GM12878 (cell line): ENCODE data around the gene SNX32. TPM values are rescaled to one million over a fixed set of nuclear protein-coding genes. Genes with fewer than 3 reads are reported as not detected.

ENCODE experiments used
- ATF2 ChIP-seq: IDR thresholded peaks from 2 replicates; pipeline ENCODE4 v1.6.1; 2012; ENCODE audit warnings: low read length, inconsistent platforms
- CBFB ChIP-seq: IDR thresholded peaks from 2 replicates; pipeline ENCODE4 v1.6.1; 2016; ENCODE audit warnings: antibody characterized with exemption, low read depth
- CBX3 ChIP-seq: fragments of 200-600 bp; sonication (generic); IDR thresholded peaks from 2 replicates; pipeline ENCODE4 v1.6.1; 2016; ENCODE audit warnings: low read depth, borderline replicate concordance
- CREB1 ChIP-seq: IDR thresholded peaks from 2 replicates; pipeline ENCODE4 v1.6.1; 2012; ENCODE audit warnings: low read depth, mild to moderate bottlenecking, inconsistent platforms
- CREM ChIP-seq: IDR thresholded peaks from 2 replicates; pipeline ENCODE4 v1.6.1; 2014; ENCODE audit warnings: antibody characterized with exemption, low read depth
- E2F4 ChIP-seq: IDR thresholded peaks from 2 replicates; pipeline ENCODE4 v1.6.1; 2012; ENCODE audit warnings: low read depth, low read length, improper control_type of control experiment
- EP300 ChIP-seq, 2 experiments: fragments of 150-350 bp in 1 of 2; IDR thresholded peaks; 2 replicates each; pipeline ENCODE4 v1.6.1; 2011 to 2012; ENCODE audit warnings: low read depth in 2 of 2, low read length in 2 of 2, borderline replicate concordance in 1 of 2, improper control_type of control experiment in 1 of 2, inconsistent platforms in 1 of 2; ENCODE audit not compliant: control insufficient read depth in 1 of 2
- GABPA ChIP-seq: IDR thresholded peaks from 2 replicates; pipeline ENCODE4 v1.6.1; 2014; ENCODE audit warnings: antibody characterized with exemption, low read depth, mild to moderate bottlenecking, inconsistent platforms
- HDAC6 ChIP-seq: fragments of 200-600 bp; sonication (generic); IDR thresholded peaks from one replicate; pipeline ENCODE4 v1.8.0; 2017; ENCODE audit warnings: antibody characterized with exemption; ENCODE audit not compliant: unreplicated experiment
- HDGF ChIP-seq: fragments of 450-650 bp; IDR thresholded peaks from 2 replicates; pipeline ENCODE4 v1.6.1; 2016; ENCODE audit warnings: antibody characterized with exemption
- JUNB ChIP-seq: IDR thresholded peaks from 2 replicates; pipeline ENCODE4 v1.6.1; 2016; ENCODE audit warnings: antibody characterized with exemption, mild to moderate bottlenecking
- KDM1A ChIP-seq: fragments of 200-600 bp; sonication (generic); IDR thresholded peaks from 2 replicates; pipeline ENCODE4 v1.6.1; 2016; ENCODE audit warnings: borderline replicate concordance
- NBN ChIP-seq: fragments of 450-650 bp; IDR thresholded peaks from 2 replicates; pipeline ENCODE4 v1.6.1; 2016
- NFXL1 ChIP-seq: fragments of 450-650 bp; IDR thresholded peaks from 2 replicates; pipeline ENCODE4 v1.6.1; 2017; ENCODE audit warnings: antibody characterized with exemption, mild to moderate bottlenecking, borderline replicate concordance
- NR2F1 ChIP-seq: fragments of 450-650 bp; conservative IDR thresholded peaks from 2 replicates; pipeline ENCODE4 v1.6.1; 2017; ENCODE audit warnings: mild to moderate bottlenecking
- SRF ChIP-seq, 2 experiments: IDR thresholded peaks; 2 replicates each; pipeline ENCODE4 v1.6.1; 2011; ENCODE audit warnings: low read depth in 2 of 2, low read length in 2 of 2, mild to moderate bottlenecking in 1 of 2, moderate library complexity in 1 of 2
- USF2 ChIP-seq: IDR thresholded peaks from 2 replicates; pipeline ENCODE4 v1.6.1; 2011; ENCODE audit warnings: low read depth, low read length, improper control_type of control experiment, borderline replicate concordance
- ZNF217 ChIP-seq: fragments of 450-650 bp; IDR thresholded peaks from 2 replicates; pipeline ENCODE4 v1.6.1; 2017; ENCODE audit warnings: antibody characterized with exemption, mild to moderate bottlenecking
- ZNF24 ChIP-seq: fragments of 450-650 bp; IDR thresholded peaks from 2 replicates; pipeline ENCODE4 v1.6.1; 2017; ENCODE audit warnings: antibody characterized with exemption, mild to moderate bottlenecking
- polyA plus RNA-seq, 11 experiments: library from polyadenylated mRNA; depleted of rRNA in 4 of 11; unstranded in 6 of 11; stranded (reverse) in 5 of 11; fragments of >200 nt; fragmentation: Nextera tagmentation in 4 of 11; fragmentation: Illumina TruSeq in 1 of 11; extraction: Ambion mirVana in 4 of 11; extraction: Trizol in 1 of 11; gene quantifications; 1 replicate in 1 of 11; 2 replicates in 10 of 11; pipeline versions ENCODE4 v1.2.1 to v1.2.3, GENCODE V29; 2011 to 2016; ENCODE audit warnings: inconsistent platforms in 2 of 11, missing spikeins in 2 of 11, low read depth in 1 of 11
- total RNA-seq, 4 experiments: library from RNA; depleted of rRNA in 3 of 4; stranded (reverse); fragments of >200 nt in 3 of 4; fragmentation: Illumina TruSeq in 1 of 4; extraction: Trizol in 1 of 4; gene quantifications; 2 replicates each; pipeline versions ENCODE4 v1.2.1 to v1.2.3, GENCODE V29; 2013 to 2021
- TF ChIP-seq, protein P1 (sequence below): fragments of 450-650 bp; IDR thresholded peaks from 2 replicates; pipeline ENCODE4 v1.6.1; 2016; ENCODE audit warnings: mild to moderate bottlenecking, moderate library complexity, borderline replicate concordance
- TF ChIP-seq, protein P2 (sequence below): fragments of 450-650 bp; IDR thresholded peaks from 2 replicates; pipeline ENCODE4 v1.6.1; 2016; ENCODE audit warnings: mild to moderate bottlenecking

Gene SNX32
- total and polyA plus RNA-seq, 10 of the 15 experiments (the other 5 are each of a cell fraction or from before 2014, with no cell fraction given) = 0.04 to 1.5 (median 0.11) TPM; not detected in 1

- TF ChIP-seq NBN (peak; percentile 31; the same call in 1 of the 2 replicates), NFXL1 (0 out of 2 replicates have a peak, but pooled peaks have one; percentile 60), CREB1 (no peak), HDGF (peak; percentile 50; the same call in 1 of the 2 replicates), ZNF217 (peak; percentile 77; the same call in 1 of the 2 replicates), JUNB (no peak), CBX3 (no peak), KDM1A (no peak), SRF (IDR thresholded peaks at IDR 0.05; ENCODE audit: low read depth in 2 of 2, low read length in 2 of 2) (peak; percentile 40 to 55; a peak in 2 of 4 replicates), EP300 (IDR thresholded peaks at IDR 0.05; ENCODE audit: borderline replicate concordance in 1 of 2, control insufficient read depth in 1 of 2, low read depth in 2 of 2, low read length in 2 of 2) (peak in 1 of 2 experiments; percentile 41; a peak in 2 of 4 replicates), GABPA (no peak), CBFB (peak; percentile 93), ATF2 (no peak), CREM (peak; percentile 91; the same call in 1 of the 2 replicates), HDAC6 (peak; percentile 75), ZNF24 (0 out of 2 replicates have a peak, but pooled peaks have one; percentile 63), NR2F1 (peak; percentile 72), USF2 (no peak), E2F4 (peak; percentile 80)
- TF ChIP-seq, protein P1, sequence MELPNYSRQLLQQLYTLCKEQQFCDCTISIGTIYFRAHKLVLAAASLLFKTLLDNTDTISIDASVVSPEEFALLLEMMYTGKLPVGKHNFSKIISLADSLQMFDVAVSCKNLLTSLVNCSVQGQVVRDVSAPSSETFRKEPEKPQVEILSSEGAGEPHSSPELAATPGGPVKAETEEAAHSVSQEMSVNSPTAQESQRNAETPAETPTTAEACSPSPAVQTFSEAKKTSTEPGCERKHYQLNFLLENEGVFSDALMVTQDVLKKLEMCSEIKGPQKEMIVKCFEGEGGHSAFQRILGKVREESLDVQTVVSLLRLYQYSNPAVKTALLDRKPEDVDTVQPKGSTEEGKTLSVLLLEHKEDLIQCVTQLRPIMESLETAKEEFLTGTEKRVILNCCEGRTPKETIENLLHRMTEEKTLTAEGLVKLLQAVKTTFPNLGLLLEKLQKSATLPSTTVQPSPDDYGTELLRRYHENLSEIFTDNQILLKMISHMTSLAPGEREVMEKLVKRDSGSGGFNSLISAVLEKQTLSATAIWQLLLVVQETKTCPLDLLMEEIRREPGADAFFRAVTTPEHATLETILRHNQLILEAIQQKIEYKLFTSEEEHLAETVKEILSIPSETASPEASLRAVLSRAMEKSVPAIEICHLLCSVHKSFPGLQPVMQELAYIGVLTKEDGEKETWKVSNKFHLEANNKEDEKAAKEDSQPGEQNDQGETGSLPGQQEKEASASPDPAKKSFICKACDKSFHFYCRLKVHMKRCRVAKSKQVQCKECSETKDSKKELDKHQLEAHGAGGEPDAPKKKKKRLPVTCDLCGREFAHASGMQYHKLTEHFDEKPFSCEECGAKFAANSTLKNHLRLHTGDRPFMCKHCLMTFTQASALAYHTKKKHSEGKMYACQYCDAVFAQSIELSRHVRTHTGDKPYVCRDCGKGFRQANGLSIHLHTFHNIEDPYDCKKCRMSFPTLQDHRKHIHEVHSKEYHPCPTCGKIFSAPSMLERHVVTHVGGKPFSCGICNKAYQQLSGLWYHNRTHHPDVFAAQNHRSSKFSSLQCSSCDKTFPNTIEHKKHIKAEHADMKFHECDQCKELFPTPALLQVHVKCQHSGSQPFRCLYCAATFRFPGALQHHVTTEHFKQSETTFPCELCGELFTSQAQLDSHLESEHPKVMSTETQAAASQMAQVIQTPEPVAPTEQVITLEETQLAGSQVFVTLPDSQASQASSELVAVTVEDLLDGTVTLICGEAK = peak; percentile 93
- TF ChIP-seq, protein P2, sequence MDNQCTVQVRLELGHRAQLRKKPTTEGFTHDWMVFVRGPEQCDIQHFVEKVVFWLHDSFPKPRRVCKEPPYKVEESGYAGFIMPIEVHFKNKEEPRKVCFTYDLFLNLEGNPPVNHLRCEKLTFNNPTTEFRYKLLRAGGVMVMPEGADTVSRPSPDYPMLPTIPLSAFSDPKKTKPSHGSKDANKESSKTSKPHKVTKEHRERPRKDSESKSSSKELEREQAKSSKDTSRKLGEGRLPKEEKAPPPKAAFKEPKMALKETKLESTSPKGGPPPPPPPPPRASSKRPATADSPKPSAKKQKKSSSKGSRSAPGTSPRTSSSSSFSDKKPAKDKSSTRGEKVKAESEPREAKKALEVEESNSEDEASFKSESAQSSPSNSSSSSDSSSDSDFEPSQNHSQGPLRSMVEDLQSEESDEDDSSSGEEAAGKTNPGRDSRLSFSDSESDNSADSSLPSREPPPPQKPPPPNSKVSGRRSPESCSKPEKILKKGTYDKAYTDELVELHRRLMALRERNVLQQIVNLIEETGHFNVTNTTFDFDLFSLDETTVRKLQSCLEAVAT = no peak
Measured at GRCh38 chr11:65857853-65858680, 24.3 kb downstream of the SNX32 start, which contains the start of gene CFL1 (continued).
